DOHH2 (cell line): Measurements from ENCODE around the gene CNPY4.
"Not testable (repeated sequence)": the region's sequence is repeated elsewhere in the genome, so short reads cannot be mapped to it uniquely, and the experiment has no call there.

Experiments
- H3F3A ChIP-seq: fragments of 200-600 bp; sonication (generic), shearing (Covaris generic); 2 replicates; pipeline ENCODE4 v1.6.0; 2016; ENCODE audit warnings: antibody characterized with exemption, mild to moderate bottlenecking; ENCODE audit not compliant: control insufficient read depth, insufficient read depth
- H3K27ac ChIP-seq: fragments of 200-600 bp; sonication (generic); 2 replicates; pipeline ENCODE4 v1.5.1; 2014; ENCODE audit warnings: low read depth, mild to moderate bottlenecking, low read length, moderate library complexity
- H3K27me3 ChIP-seq: fragments of 200-600 bp; sonication (generic); 2 replicates; pipeline ENCODE4 v1.6.1; 2014; ENCODE audit warnings: mild to moderate bottlenecking, low read length, mixed read lengths; ENCODE audit not compliant: control insufficient read depth
- H3K36me3 ChIP-seq: fragments of 200-600 bp; sonication (generic); 2 replicates; pipeline ENCODE4 v1.6.1; 2014; ENCODE audit warnings: mild to moderate bottlenecking, low read length, moderate library complexity, mixed read lengths; ENCODE audit not compliant: control insufficient read depth
- H3K4me1 ChIP-seq: fragments of 200-600 bp; sonication (generic); 2 replicates; pipeline ENCODE4 v1.6.1; 2014; ENCODE audit warnings: mild to moderate bottlenecking, low read length, mixed read lengths; ENCODE audit not compliant: control insufficient read depth
- H3K4me2 ChIP-seq: fragments of 200-600 bp; sonication (generic); 2 replicates; pipeline ENCODE4 v1.6.0; 2014; ENCODE audit warnings: mild to moderate bottlenecking, low read length, moderate library complexity
- H3K4me3 ChIP-seq: fragments of 200-600 bp; sonication (generic); 2 replicates; pipeline ENCODE4 v1.5.1; 2014; ENCODE audit warnings: mild to moderate bottlenecking, low read length, mixed read lengths
- H3K79me2 ChIP-seq: fragments of 200-600 bp; sonication (generic); 2 replicates; pipeline ENCODE4 v1.6.1; 2014; ENCODE audit warnings: mild to moderate bottlenecking, low read length, mixed read lengths; ENCODE audit not compliant: control insufficient read depth
- H3K9me2 ChIP-seq: fragments of 200-600 bp; sonication (generic); replicated peaks from 2 replicates; pipeline ENCODE4 v1.6.1; 2014; ENCODE audit warnings: mild to moderate bottlenecking, low read length, mixed read lengths; ENCODE audit not compliant: control insufficient read depth
- H3K9me3 ChIP-seq: fragments of 200-600 bp; sonication (generic); 2 replicates; pipeline ENCODE4 v1.6.1; 2014; ENCODE audit warnings: antibody characterized with exemption, low read length, mixed read lengths; ENCODE audit not compliant: control insufficient read depth, insufficient read depth
- H4K20me1 ChIP-seq: fragments of 200-600 bp; sonication (generic); 2 replicates; pipeline ENCODE4 v1.6.0; 2014; ENCODE audit warnings: low read depth, mild to moderate bottlenecking, antibody characterized with exemption, low read length, moderate library complexity; ENCODE audit not compliant: control insufficient read depth, insufficient read depth
- EZH2phosphoT487 ChIP-seq: fragments of 200-600 bp; sonication (generic); IDR thresholded peaks from 2 replicates; pipeline ENCODE4 v1.6.1; 2017; ENCODE audit warnings: borderline replicate concordance, mild to moderate bottlenecking, antibody characterized with exemption, low read length, moderate library complexity, mixed read lengths
- TF ChIP-seq, protein P1 (sequence below): fragments of 200-600 bp; sonication (generic); IDR thresholded peaks from one replicate; pipeline ENCODE4 v1.5.1; 2014; ENCODE audit warnings: antibody characterized with exemption, mild to moderate bottlenecking, low read depth, low read length; ENCODE audit not compliant: poor library complexity, severe bottlenecking

Gene CNPY4

GRCh38 chr7:100141555-100141949, 22.1 kb downstream of the CNPY4 start:
- no peaks in the 10 kb centered on the region for H3K36me3 ChIP-seq
- H3K4me2 ChIP-seq, result peak overlapping the region; percentile 34
- no peak overlapping the region for H3K4me3 ChIP-seq

DNA sequence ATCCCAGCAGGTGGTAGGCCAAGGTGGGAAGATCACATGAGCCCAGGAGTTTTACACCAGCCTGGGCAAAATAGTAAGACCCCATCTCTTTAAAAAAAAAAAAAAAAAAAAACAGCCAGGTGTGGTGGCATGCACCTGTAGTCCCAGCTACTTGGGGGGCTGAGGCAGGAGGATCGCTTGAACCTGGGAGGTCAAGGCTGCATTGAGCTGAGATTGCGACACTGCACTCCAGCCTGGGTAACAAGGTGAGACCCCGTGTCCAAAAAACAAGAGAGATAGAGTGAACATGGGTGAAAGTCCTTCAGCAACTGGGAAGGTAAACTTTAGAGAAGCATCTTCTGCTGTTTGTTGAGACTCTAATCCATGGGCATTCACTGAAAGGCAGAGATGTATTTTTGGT, 23.0 kb downstream of the CNPY4 start:
- Histone ChIP-seq H3K4me3 (no peak overlapping the region), H3K9me2 (no peaks in the 10 kb centered on the region), H3K27ac (no peak overlapping the region), H3K4me1 (peaks cover 46% of the 10 kb centered on the region), H3K79me2 (no peaks in the 10 kb centered on the region), H3K9me3 (no peaks in the 10 kb centered on the region), H3F3A (peaks cover 18% of the 10 kb centered on the region), H3K27me3 (no peaks in the 10 kb centered on the region), H3K36me3 (no peaks in the 10 kb centered on the region), H4K20me1 (no peaks in the 10 kb centered on the region), H3K4me2 (no peak overlapping the region)
- TF ChIP-seq, protein P1, sequence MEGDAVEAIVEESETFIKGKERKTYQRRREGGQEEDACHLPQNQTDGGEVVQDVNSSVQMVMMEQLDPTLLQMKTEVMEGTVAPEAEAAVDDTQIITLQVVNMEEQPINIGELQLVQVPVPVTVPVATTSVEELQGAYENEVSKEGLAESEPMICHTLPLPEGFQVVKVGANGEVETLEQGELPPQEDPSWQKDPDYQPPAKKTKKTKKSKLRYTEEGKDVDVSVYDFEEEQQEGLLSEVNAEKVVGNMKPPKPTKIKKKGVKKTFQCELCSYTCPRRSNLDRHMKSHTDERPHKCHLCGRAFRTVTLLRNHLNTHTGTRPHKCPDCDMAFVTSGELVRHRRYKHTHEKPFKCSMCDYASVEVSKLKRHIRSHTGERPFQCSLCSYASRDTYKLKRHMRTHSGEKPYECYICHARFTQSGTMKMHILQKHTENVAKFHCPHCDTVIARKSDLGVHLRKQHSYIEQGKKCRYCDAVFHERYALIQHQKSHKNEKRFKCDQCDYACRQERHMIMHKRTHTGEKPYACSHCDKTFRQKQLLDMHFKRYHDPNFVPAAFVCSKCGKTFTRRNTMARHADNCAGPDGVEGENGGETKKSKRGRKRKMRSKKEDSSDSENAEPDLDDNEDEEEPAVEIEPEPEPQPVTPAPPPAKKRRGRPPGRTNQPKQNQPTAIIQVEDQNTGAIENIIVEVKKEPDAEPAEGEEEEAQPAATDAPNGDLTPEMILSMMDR, result no peak
- TF ChIP-seq EZH2phosphoT487, result no peak

More at GRCh38 chr7:100141555-100141949, 22.1 kb downstream of the CNPY4 start:
- Histone ChIP-seq H3K9me3 (no peaks in the 10 kb centered on the region), H3K79me2 (no peaks in the 10 kb centered on the region), H3K9me2 (no peaks in the 10 kb centered on the region), H3K27me3 (no peaks in the 10 kb centered on the region), H3K4me1 (peaks cover 48% of the 10 kb centered on the region), H4K20me1 (no peaks in the 10 kb centered on the region), H3K27ac (no peak overlapping the region), H3F3A (peaks cover 18% of the 10 kb centered on the region)
- TF ChIP-seq, protein P1, result no peak
- no peak for TF ChIP-seq EZH2phosphoT487

- not testable (repeated sequence) for H3K27ac ChIP-seq, H3K9me2 ChIP-seq, H3K27me3 ChIP-seq, H3K4me3 ChIP-seq, H4K20me1 ChIP-seq, H3F3A ChIP-seq, H3K4me2 ChIP-seq, H3K9me3 ChIP-seq
- Histone ChIP-seq H3K36me3 (peaks cover 21% of the 10 kb centered on the region), H3K79me2 (peaks cover 25% of the 10 kb centered on the region), H3K4me1 (peaks cover 43% of the 10 kb centered on the region)
These were observed 26.9 kb downstream of the CNPY4 start for GRCh38 chr7:100146350-100146749.

DNA sequence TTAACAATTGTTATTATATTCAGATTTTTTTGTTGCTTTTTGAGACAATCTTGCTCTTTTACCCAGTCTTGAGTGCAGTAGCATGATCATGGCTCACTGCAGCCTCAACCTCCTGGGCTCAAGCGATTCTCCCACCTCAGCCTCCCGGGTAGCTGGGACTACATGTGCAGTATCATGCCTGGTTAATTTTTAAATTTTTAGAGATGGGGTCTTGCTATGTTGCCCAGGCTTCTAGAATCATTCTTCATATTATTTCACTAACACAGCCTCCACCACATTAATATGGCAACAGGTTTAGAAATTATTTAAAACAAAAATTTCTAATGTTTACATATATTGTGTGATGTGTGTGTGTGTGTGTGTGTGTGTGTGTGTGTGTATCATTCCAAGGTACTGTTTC, 27.8 kb downstream of the CNPY4 start:
- Histone ChIP-seq H3K27me3 (no peaks in the 10 kb centered on the region), H3K79me2 (peaks cover 35% of the 10 kb centered on the region), H4K20me1 (no peaks in the 10 kb centered on the region), H3K4me1 (peaks cover 43% of the 10 kb centered on the region), H3K9me2 (no peaks in the 10 kb centered on the region), H3K27ac (no peak overlapping the region), H3K36me3 (peaks cover 29% of the 10 kb centered on the region), H3K9me3 (no peaks in the 10 kb centered on the region), H3F3A (peaks cover 16% of the 10 kb centered on the region), H3K4me2 (no peak overlapping the region), H3K4me3 (no peak overlapping the region)
- TF ChIP-seq EZH2phosphoT487, result no peak
- TF ChIP-seq, protein P1, result no peak
